GM12801 (cell line): Measurements from ENCODE around the gene TAS1R3.

Experiments used
- CTCF ChIP-seq: IDR thresholded peaks from one replicate; pipeline ENCODE4 v1.5.1; 2011; ENCODE audit warnings: control low read depth; ENCODE audit not compliant: insufficient read length; ENCODE audit errors: extremely low read depth

Gene TAS1R3

GRCh38 chr1:1319646-1319941, 11.5 kb upstream of the TAS1R3 start:
- TF ChIP-seq CTCF: no peak

- no peak for TF ChIP-seq CTCF
These were observed 10.2 kb upstream of the TAS1R3 start for GRCh38 chr1:1320666-1321448.

GRCh38 chr1:1321477-1321876, 9.6 kb upstream of the TAS1R3 start:
- TF ChIP-seq CTCF: no peak

GRCh38 chr1:1322418-1322817, 8.7 kb upstream of the TAS1R3 start:
- no peak for TF ChIP-seq CTCF

- TF ChIP-seq CTCF: no peak
These were observed 8.1 kb upstream of the TAS1R3 start for GRCh38 chr1:1322952-1323351.

DNA sequence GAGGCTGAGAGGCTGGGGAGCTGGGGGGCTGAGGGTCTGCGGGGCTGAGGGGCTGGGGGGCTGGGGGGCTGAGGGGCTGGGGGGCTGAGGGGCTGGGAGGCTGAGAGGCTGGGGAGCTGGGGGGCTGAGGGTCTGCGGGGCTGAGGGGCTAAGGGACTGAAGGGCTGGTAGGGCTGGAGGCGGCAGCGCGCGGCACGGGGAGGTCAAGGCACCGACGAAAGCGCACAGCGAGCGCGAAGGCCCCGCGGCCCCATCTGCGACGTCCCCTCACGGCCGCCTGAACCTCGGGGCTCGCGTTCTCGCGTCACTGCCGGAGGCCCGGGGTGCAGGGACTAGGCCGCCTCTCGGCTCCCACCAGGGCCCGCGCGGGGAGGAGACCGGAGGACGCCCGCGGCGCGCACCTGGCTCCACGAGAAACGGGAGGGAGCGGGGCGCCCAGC, 7.0 kb upstream of the TAS1R3 start:
- no peak for TF ChIP-seq CTCF

- no peak for TF ChIP-seq CTCF
These were observed 6.4 kb upstream of the TAS1R3 start, which contains the start of the genes CPTP and INTS11 for GRCh38 chr1:1324524-1325287. CPTP (plus strand) TSS chr1:1324802; CDS start chr1:1326911, 2,109 bp downstream. INTS11 (minus strand) TSS chr1:1324660; CDS start chr1:1324608, 52 bp downstream.
